DMS79 (cell line): Measurements from ENCODE around the gene ASB11.
A peak's percentile ranks its signal among the peaks of the same experiment; 100 is the strongest.

ENCODE experiments used
- DNase-seq: peaks from one replicate; lab custom pipeline; 2025; lab: John Stamatoyannopoulos, UW

Gene ASB11

GRCh38 chrX:15315509-15315908, at the start of gene ASB11:
Gene ASB11, minus strand, starts transcription at chrX:15315640. Its CDS starts 35 bp downstream, at chrX:15315605.
- no peak for DNase-seq

GRCh38 chrX:15359701-15360100, 44.3 kb upstream of the ASB11 start:
- no peak for DNase-seq

DNA sequence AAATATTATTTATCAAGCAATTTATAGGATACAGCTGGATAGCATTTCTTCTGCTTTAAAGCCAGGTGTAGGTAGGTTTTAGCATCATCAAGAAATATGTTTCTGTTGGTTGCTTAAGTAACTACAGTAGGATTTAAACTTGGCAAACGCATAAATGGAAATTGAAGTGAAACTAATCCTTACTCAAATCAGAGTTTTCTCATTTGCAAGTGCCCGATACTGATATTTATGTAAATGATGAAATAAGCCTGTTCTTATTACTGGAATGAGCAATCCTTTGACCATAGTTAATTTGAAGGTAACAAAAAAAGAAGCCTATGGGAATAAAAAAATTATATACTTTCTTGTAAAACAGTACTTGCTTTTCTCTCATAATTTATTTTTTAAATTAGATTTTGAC, 43.1 kb upstream of the ASB11 start:
- DNase-seq: no peak

DNA sequence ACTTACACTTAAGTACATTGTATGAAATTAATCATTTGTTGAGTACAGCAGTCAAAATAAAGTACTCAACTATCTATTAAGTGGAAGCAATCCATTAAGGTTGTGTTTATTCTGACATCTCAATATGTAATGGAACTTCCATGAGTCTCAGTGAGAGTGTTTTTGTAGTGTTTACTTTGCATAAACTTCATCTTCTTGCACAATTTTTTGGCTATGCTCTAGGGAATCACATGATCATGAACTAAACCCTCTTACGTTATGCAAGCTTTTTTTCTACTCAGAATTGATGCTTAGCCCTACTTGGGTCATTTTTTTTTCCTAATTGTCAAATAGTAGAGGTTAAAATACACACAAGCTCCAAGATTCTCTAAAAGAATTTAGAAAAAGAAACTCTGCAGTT, 41.0 kb upstream of the ASB11 start:
- no peak for DNase-seq

GRCh38 chrX:15350329-15350996, 35.0 kb upstream of the ASB11 start:
- DNase-seq: no peak

- no peak for DNase-seq
These were observed 33.6 kb upstream of the ASB11 start for GRCh38 chrX:15349046-15349445.

- DNase-seq: no peak
These were observed 30.5 kb upstream of the ASB11 start for GRCh38 chrX:15345976-15346375.

DNA sequence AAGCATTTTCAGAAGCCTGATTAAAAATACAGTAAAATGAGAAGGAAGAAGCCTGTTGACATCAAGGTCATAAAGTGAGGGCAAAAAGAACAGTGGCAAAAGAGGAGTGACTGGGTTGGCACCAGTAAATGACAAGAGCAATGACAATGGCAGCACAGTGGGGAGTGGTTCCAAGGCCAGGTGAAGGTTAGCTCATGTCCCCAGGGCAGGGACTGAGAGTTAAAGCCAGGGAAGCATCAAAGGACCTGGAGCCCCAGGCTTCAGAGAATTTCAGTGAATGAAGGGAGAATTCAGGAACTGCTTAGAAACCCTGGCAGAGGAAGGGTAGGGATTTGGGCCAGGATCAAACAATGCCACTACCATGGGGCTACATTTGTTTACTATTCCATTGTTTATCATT, 28.7 kb upstream of the ASB11 start:
- no peak for DNase-seq

DNA sequence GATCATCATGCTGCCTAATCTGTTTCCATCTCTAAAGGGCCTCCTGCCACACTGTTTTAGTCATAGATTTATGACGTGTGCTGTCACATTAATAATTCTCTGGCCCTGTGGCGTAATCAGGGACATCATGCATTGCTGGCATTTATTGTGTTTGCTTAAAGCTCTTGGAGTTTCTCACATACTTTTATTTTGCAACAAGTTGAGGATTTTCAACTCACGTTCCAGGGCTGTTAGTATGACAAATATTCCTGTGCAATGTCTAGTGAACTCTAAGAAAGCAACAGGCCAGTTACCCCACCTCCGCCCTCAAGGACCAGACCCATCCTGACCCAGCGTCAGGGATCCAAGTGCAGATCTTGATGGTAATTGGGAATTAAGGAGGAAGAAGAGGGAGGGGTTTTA, 27.6 kb upstream of the ASB11 start:
- DNase-seq: no peak

DNA sequence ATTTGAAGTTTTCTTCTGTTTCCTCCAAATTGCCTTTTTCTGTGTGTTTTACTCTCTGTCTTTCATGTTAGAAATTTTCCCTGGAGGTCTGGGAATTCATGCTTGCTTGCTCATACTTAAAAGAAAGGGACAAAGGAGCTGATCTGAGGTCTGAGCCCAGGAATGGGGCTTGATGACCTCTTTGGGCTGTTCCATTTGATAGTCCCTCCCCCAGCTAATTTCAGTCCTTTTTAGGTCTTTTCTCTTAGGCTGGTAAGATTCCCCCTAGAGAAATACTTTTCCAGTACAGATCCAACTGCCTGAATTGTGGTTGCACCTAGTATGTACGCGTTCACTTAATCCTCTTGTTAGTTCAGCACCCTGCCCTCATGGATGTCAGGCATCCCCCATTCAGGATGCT, 25.4 kb upstream of the ASB11 start:
- DNase-seq: no peak

DNA sequence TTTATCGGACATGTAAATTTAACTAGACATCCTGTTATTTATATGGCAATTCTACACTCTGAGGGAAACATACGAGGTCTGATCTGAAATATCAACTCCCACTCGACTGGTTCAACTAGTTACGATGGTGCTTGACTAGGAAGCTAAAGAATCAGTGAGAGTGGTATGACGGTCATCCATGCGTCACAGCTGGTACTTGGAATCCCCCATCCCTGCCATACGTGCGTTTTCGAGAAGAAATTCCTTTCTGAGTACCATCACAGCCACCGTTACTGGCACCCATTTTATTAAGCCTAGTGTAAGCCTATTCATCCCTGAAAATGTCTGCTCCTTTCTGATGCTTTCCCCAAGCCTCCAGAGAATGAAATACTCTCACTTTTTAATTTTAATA, 20.6 kb upstream of the ASB11 start:
- DNase-seq: peak; percentile 40

- DNase-seq: peak; percentile 72
These were observed 19.9 kb upstream of the ASB11 start, which contains the start of gene PIGA for GRCh38 chrX:15335135-15336022. Gene PIGA, minus strand, starts transcription at chrX:15335523. Its CDS starts 3,593 bp downstream, at chrX:15331930.

GRCh38 chrX:15334561-15334960, 19.1 kb upstream of the ASB11 start:
- DNase-seq: peak; percentile 0

DNA sequence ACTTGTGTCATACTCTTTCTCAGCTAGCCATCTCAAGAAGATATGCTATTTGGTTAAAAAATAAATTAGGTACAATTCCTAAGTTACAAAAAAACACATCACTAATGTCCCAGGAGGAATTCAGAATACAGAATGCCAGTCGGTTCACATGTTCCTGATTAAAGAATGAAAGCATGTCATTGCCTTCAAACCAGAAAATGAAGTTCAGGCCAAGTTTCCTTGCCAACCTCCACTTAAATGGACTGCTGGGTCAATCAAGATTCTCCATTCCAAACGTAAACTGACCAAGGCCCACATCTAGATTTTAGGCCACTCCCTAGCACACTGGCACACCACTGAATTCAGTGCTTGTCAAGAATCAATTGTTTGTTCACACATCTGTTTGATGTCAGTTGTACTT, 13.4 kb upstream of the ASB11 start:
- no peak for DNase-seq

GRCh38 chrX:15328131-15328530, 12.7 kb upstream of the ASB11 start:
- no peak for DNase-seq

GRCh38 chrX:15322472-15322871, 7.0 kb upstream of the ASB11 start:
- no peak for DNase-seq

- no peak for DNase-seq
These were observed 6.6 kb upstream of the ASB11 start for GRCh38 chrX:15322072-15322471.

DNA sequence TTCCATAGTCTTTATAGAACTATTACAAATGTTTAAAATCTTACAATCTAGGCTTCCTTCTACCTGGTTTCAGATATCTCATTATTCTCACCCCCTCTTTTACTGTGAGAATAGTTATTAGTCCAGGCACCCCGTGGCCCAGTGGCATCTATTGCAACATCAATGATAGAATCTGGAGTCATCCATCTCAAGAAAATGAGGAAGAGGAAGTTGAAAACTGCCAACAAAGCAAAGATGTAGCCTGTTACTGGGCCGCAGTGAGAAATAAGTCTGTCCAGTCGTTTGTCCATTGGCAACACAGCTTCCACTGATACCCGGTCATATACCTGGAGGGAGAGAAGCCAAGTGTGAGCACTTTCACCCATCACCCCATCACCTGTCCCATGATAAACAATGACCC, 6.0 kb upstream of the ASB11 start:
- no peak for DNase-seq

- DNase-seq: no peak
These were observed 4.9 kb upstream of the ASB11 start for GRCh38 chrX:15320297-15320696.

- DNase-seq: no peak
These were observed 3.6 kb upstream of the ASB11 start for GRCh38 chrX:15319075-15319474.

DNA sequence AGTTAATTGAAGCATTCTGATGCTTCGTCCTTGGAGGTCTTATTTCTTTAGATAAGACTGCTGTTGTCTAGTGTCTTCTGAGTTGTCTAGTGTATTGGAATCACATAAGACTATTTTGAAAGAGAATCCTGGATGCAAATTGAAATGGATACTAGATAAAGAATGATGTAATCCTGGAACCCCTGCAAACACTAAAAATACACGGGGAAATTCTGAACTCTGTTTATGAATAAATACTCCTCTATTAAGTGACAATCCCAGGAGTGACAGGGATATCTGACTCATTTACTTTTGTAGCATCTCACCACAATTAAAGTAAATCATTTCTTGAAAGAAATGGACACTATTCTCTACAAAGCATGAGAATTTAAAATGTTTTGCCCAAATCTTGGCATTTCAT, 968 bp downstream of the ASB11 start:
- no peak for DNase-seq

- no peak for DNase-seq
These were observed 4.3 kb downstream of the ASB11 start for GRCh38 chrX:15311119-15311518.

GRCh38 chrX:15310117-15310516, 5.3 kb downstream of the ASB11 start:
- DNase-seq: peak; percentile 0
